CD4-positive, alpha-beta T cell treated with Interleukin-10 for 1 hour (primary cell): ENCODE data around the gene COPZ1.
A peak's percentile ranks its signal among the peaks of the same experiment; 100 is the strongest.
"Not testable (repeated sequence)": the region's sequence is repeated elsewhere in the genome, so short reads cannot be mapped to it uniquely, and the experiment has no call there.

Experiments used
- DNase-seq: peaks from one replicate; pipeline ENCODE4 v3.0.0-alpha.2; 2020

Gene COPZ1

GRCh38 chr12:54337280-54337842 lies 12.4 kb downstream of the COPZ1 start:
- DNase-seq, result no peak

DNA sequence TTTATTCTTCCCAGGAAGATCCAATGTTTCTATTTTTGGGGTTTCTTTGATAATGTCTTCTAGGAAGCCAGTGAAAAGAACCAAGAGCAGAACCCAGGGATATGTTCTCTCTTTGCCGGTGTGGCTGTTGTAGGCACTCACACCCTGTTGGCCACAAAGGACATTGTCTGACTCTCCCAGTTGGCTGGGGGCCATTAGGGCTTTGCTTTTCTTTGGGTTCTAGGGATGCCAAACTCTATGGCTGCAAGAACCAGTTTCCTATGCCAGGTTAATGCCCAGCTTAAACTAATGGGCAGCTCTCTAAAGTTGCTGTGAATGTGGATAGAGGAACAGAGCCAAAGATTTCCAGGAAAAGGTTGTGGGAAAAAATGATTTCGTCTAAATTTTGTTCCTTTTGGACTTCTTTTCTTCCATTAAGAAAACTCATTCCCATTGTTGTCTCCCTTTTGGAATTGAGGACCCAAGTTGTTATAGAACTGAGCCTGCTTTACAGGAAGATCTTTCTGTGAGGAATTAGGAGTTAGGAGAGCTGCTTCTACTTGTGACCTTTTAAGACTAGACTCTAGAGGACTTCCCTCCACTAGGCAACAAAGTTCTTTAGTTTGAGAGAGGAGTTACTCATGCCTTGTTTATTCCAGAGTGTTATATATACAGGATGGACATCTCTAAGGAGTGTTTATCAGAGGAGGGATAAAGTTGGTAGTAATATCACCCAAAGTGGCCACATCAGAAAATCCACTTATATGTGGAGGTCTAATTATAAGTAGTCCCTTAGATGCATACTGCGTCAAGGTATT lies 13.1 kb downstream of the COPZ1 start:
- DNase-seq, result no peak

DNA sequence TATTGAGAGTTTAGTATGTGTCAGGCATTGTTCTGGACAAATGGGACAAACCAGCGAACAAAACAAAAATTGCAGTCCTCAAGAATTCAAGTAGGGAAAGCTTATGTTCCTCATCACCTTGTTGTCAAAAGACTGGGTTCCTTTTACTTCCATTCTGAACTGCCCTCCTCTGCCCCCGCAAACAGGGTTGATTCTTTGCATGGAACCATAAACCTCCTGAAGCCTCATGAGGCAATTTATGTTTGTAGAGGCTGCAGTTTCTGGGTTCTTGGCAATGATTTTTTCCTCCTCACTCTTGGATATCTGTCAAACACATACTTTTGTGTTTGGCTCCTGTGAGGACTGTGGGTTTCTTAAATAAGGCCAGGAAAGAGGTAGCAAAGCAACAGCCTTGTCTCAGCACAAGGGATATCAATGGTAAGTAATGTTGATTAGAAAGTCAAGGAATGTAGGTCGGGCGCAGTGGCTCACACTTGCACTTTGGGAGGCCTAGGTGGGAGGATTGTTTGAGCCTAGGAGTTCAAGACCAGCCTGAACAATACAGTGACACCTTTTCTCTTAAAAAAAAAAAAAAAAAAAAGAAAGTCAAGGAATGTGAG lies 13.9 kb downstream of the COPZ1 start:
- no peak for DNase-seq

DNA sequence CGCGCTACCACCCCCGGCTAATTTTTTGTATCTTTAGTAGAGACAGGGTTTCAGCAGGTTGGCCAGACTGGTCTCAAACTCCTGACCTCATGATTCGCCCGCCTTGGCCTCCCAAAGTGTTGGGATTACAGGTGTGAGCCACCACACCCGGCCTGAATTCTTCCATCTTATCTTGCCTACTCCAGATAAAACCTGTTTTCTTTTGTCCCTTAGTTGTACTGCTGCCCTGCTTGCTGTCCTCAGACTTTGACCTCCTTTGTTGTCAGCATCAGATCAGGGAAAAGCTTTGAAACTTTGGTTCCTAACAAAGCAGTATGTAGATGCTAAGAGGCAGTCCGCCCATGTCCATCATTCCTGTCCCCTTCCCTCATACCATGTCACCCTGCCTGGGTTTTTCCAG lies 15.9 kb downstream of the COPZ1 start:
- DNase-seq, result no peak

GRCh38 chr12:54341378-54342300 lies 16.7 kb downstream of the COPZ1 start:
- no peak for DNase-seq

- no peak for DNase-seq
These were observed 24.1 kb downstream of the COPZ1 start for GRCh38 chr12:54349036-54349435.

DNA sequence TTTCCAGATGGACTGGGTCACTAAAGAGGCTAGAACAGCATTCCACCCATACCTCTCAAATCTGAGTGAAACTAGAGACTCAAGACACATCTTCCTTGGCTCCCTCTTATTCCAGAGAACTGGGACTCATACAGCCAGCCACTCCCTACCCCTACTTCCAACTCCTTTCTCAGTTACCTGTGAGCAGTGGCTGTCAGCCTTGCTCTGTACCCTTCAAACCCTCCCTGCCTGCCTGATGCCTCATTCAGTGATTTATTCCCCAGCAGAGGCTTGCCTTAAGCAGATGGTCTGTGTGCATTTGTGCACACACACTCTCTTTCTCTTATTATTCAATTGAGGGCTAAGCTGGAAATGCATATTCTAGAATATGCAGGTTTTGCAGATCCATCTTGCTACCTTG lies 24.7 kb downstream of the COPZ1 start:
- DNase-seq, result no peak

GRCh38 chr12:54350743-54351142 lies 25.8 kb downstream of the COPZ1 start:
- no peak for DNase-seq

GRCh38 chr12:54351341-54351740 lies 26.4 kb downstream of the COPZ1 start:
- no peak for DNase-seq

GRCh38 chr12:54352022-54352531 lies 27.1 kb downstream of the COPZ1 start:
- DNase-seq, result peak; percentile 26

- no peak for DNase-seq
These were observed 28.3 kb downstream of the COPZ1 start for GRCh38 chr12:54352891-54353874.

DNA sequence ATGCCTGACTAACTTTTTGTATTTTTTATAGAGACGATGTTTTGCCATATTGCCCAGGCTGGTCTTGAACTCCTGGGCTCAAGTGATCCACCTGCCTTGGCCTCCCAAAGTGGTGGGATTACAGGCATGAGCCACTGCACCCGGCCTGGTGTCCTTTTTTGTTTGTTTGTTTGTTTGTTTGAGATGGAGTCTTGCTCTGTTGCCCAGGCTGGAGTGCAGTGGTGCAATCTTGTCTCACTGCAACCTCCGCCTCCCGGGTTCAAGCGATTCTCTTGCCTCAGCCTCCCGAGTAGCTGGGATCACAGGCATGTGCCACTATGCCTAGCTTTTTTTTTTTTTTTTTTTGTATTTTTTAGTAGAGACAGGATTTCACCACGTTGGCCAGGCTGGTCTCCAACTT lies 29.3 kb downstream of the COPZ1 start:
- DNase-seq, result not testable (repeated sequence)

- DNase-seq, result no peak
These were observed 30.3 kb downstream of the COPZ1 start for GRCh38 chr12:54355104-54355815.

DNA sequence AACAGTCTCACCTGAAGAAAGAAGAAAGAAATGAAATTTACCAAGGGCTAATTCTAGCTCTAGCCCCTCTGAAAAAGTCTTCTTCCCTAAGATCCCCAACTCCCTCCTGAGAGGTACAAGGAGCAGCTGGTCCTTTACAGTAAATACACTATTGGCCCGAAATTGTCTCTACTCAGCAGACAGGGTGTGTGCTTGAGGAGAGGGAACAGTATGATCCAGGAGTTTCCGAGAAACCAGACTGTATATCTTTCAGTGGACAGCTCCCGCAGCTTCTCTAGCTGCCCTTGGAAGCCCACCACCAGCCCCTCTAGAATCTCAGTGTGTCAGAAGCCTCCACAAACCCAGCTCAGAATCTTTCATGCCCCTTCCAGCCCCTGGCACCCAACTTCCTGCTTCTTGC lies 31.3 kb downstream of the COPZ1 start:
- DNase-seq, result no peak

- no peak for DNase-seq
These were observed 32.0 kb downstream of the COPZ1 start for GRCh38 chr12:54356951-54357356.

DNA sequence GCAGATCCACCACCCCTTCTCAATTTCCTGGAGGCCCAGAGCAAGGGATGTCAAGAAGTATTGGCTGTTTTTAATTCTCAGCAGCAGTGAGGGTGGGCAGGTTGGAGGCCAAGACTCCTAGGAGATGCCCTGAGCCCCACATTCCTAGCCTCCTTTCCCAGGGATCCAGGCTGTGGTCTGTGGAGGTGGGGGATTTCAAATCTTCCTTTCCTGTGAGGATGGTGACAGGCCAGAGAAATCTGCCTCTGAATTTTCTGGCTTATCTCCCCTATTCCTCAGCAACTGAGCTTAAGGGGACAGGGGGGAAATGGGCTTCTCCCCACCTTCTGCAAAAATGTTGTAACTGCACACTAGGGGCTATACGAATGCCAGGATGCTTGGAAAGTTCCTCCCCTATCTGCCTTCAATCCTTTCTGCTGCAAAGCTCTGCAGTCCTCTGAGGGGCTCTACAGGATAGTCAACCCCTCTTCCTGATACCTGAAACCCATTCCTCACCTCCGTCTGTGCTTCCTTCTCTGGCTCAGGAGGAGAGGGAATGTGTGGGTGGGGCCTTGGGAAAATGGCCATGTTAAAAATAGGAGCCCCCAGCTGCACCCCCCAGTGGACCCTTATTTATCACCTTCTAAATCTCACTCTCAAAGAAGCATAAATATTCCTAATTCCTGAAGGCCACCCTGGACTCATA lies 32.7 kb downstream of the COPZ1 start:
- no peak for DNase-seq

- peak; percentile 61 for DNase-seq
These were observed 33.4 kb downstream of the COPZ1 start for GRCh38 chr12:54358191-54358944.

GRCh38 chr12:54358945-54359761 lies 34.2 kb downstream of the COPZ1 start:
- DNase-seq, result peak; percentile 98
